GM12878 (cell line): ENCODE data around the gene DCDC2C. TPM values are rescaled to one million over a fixed set of nuclear protein-coding genes. Genes with fewer than 3 reads are reported as not detected.

Experiments
- ATAC-seq: fragments of 200-7000 bp; cut with Tn5 transposase; 3 replicates; pipeline ENCODE4 v1.9.1; 2020; ENCODE audit warnings: mild to moderate bottlenecking, moderate library complexity
- BruUV-seq: library from RNA; stranded (reverse); fragments of 400-500 nt; replicated peaks from 2 replicates; lab custom pipeline; 2021; lab: Mats Ljungman, UMichigan
- CTCF ChIA-PET: fragments of 300-600 bp; sonication (Branson Sonifier 250); formaldehyde crosslinking; extraction: SDS; loops from one replicate; lab custom pipeline; 2021; ENCODE audit warnings: inconsistent platforms; lab: Yijun Ruan, JAX
- POLR2A ChIA-PET: fragments of 350-600 bp; formaldehyde crosslinking; extraction: SDS; loops from one replicate; lab custom pipeline; 2021; ENCODE audit warnings: inconsistent platforms; lab: Charles Lee
- RAD21 ChIA-PET: fragments of 300-600 bp; sonication (Branson Sonifier 250); formaldehyde crosslinking; loops from one replicate; lab custom pipeline; 2023; ENCODE audit warnings: antibody characterized with exemption; ENCODE audit not compliant: unreplicated experiment; lab: Charles Lee
- SMC1A ChIA-PET: fragments of 300-600 bp; sonication (Branson Sonifier 250); formaldehyde crosslinking; loops from one replicate; lab custom pipeline; 2023; ENCODE audit not compliant: unreplicated experiment, uncharacterized antibody; lab: Charles Lee
- DNase-seq: peaks from one replicate; pipeline ENCODE4 v3.0.0-alpha.2; 2011; ENCODE audit warnings: low read depth, low spot score
- FAIRE-seq: peaks from 3 replicates; lab custom pipeline; 2011; peaks lifted over from hg19 to GRCh38; lab: Jason Lieb, UNC
- H2AFZ ChIP-seq: 2 replicates; pipeline ENCODE4 v1.6.0; 2011; ENCODE audit warnings: low read depth, low read length, control low read depth; ENCODE audit not compliant: control insufficient read depth
- H3K27ac ChIP-seq: 2 replicates; pipeline ENCODE4 v1.5.1; 2011; ENCODE audit warnings: control low read depth; ENCODE audit not compliant: control insufficient read depth, insufficient read depth
- H3K27me3 ChIP-seq, 2 experiments: replicated peaks in 1 of 2; 2 replicates each; pipeline versions ENCODE4 v1.6.0 to v1.6.1; 2011; ENCODE audit warnings: low read length in 1 of 2; ENCODE audit not compliant: control insufficient read depth in 2 of 2, insufficient read depth in 2 of 2
- H3K36me3 ChIP-seq, 2 experiments: 2 replicates each; pipeline ENCODE4 v1.5.1; 2011; ENCODE audit warnings: low read length in 1 of 2; ENCODE audit not compliant: control insufficient read depth in 2 of 2, insufficient read depth in 2 of 2
- H3K4me1 ChIP-seq: 2 replicates; pipeline ENCODE4 v1.6.1; 2011; ENCODE audit warnings: mild to moderate bottlenecking, low read length, moderate library complexity, mixed read lengths; ENCODE audit not compliant: control insufficient read depth, insufficient read depth
- H3K4me2 ChIP-seq: 2 replicates; pipeline ENCODE4 v1.6.0; 2011; ENCODE audit warnings: control low read depth; ENCODE audit not compliant: control insufficient read depth, insufficient read depth
- H3K4me3 ChIP-seq: fragments of 200-600 bp; sonication (generic); 2 replicates; pipeline ENCODE4 v1.5.1; 2016
- H3K79me2 ChIP-seq: 2 replicates; pipeline ENCODE4 v1.6.0; 2011; ENCODE audit warnings: low read length; ENCODE audit not compliant: control insufficient read depth, insufficient read depth
- H3K9ac ChIP-seq: 2 replicates; pipeline ENCODE4 v1.8.0; 2011; ENCODE audit warnings: low read length, control low read depth, mixed read lengths; ENCODE audit not compliant: control insufficient read depth, insufficient read depth
- H3K9me3 ChIP-seq: replicated peaks from 3 replicates; pipeline ENCODE4 v1.5.1; 2011; ENCODE audit warnings: mild to moderate bottlenecking, low read length; ENCODE audit not compliant: control insufficient read depth, insufficient read depth
- H4K20me1 ChIP-seq: 2 replicates; pipeline ENCODE4 v1.6.0; 2011; ENCODE audit not compliant: control insufficient read depth, insufficient read depth
- BCL11A ChIP-seq: IDR thresholded peaks from 2 replicates; pipeline ENCODE4 v1.6.1; 2011; ENCODE audit warnings: low read depth, low read length
- BHLHE40 ChIP-seq, 2 experiments: fragments of 450-650 bp in 1 of 2; IDR thresholded peaks; 2 replicates each; pipeline ENCODE4 v1.6.1; 2011 to 2017; ENCODE audit warnings: low read depth in 2 of 2, borderline replicate concordance in 1 of 2, improper control_type of control experiment in 1 of 2, low read length in 1 of 2, mild to moderate bottlenecking in 1 of 2
- BMI1 ChIP-seq: fragments of 450-650 bp; IDR thresholded peaks from 2 replicates; pipeline ENCODE4 v1.6.1; 2016; ENCODE audit warnings: mild to moderate bottlenecking, moderate library complexity, borderline replicate concordance
- CBX3 ChIP-seq: fragments of 200-600 bp; sonication (generic); IDR thresholded peaks from 2 replicates; pipeline ENCODE4 v1.6.1; 2016; ENCODE audit warnings: low read depth, borderline replicate concordance
- CHD2 ChIP-seq: IDR thresholded peaks from 2 replicates; pipeline ENCODE4 v1.6.1; 2011; ENCODE audit warnings: low read depth, low read length, improper control_type of control experiment, borderline replicate concordance
- DPF2 ChIP-seq: fragments of 450-650 bp; IDR thresholded peaks from 2 replicates; pipeline ENCODE4 v1.6.1; 2017; ENCODE audit warnings: mild to moderate bottlenecking
- MYB ChIP-seq: fragments of 150-350 bp; IDR thresholded peaks from 2 replicates; pipeline ENCODE4 v1.6.1; 2014; ENCODE audit warnings: mild to moderate bottlenecking, low read depth, low read length, borderline replicate concordance
- PML ChIP-seq: IDR thresholded peaks from 2 replicates; pipeline ENCODE4 v1.6.1; 2012; ENCODE audit warnings: low read length, inconsistent platforms
- RAD21 ChIP-seq: IDR thresholded peaks from 2 replicates; pipeline ENCODE4 v1.6.1; 2011; ENCODE audit warnings: mild to moderate bottlenecking, low read depth, low read length, moderate library complexity; ENCODE audit not compliant: insufficient read depth
- TCF7 ChIP-seq: IDR thresholded peaks from 2 replicates; pipeline ENCODE4 v1.6.1; 2014; ENCODE audit warnings: antibody characterized with exemption, borderline replicate concordance
- USF1 ChIP-seq: IDR thresholded peaks from 2 replicates; pipeline ENCODE4 v1.6.1; 2011; ENCODE audit warnings: borderline replicate concordance, low read depth, mild to moderate bottlenecking, moderate library complexity, mixed read lengths, low read length; ENCODE audit not compliant: insufficient read depth; ENCODE audit errors: extremely low read length
- WRNIP1 ChIP-seq: IDR thresholded peaks from 2 replicates; pipeline ENCODE4 v1.6.1; 2011; ENCODE audit warnings: low read depth, low read length, improper control_type of control experiment, borderline replicate concordance
- ZBTB4 ChIP-seq: fragments of 450-650 bp; formaldehyde crosslinking; IDR thresholded peaks from 2 replicates; pipeline ENCODE4 v1.4.0; 2022; ENCODE audit warnings: mild to moderate bottlenecking, moderate library complexity
- WGBS: methylation state at CpG from one replicate; pipeline ENCODE4 v1.1.6; 2016; ENCODE audit warnings: low lambda C conversion rate; ENCODE audit not compliant: insufficient replicate concordance, insufficient coverage; ENCODE audit errors: missing lambda C conversion rate; 5-methylcytosine and 5-hydroxymethylcytosine counted together
- in situ Hi-C: fragments of 300-500 bp; cut with MboI; formaldehyde crosslinking; loops from 9 replicates; pipeline ENCODE4 v1.14.3; 2018; ENCODE audit warnings: mixed read lengths
- intact Hi-C: fragments of 100-400 bp; cut with micrococcal nuclease; formaldehyde crosslinking; loops from one replicate; pipeline ENCODE4 v1.14.2; 2022; ENCODE audit not compliant: unreplicated experiment
- polyA plus RNA-seq, 11 experiments: library from polyadenylated mRNA; depleted of rRNA in 4 of 11; unstranded in 6 of 11; stranded (reverse) in 5 of 11; fragments of >200 nt; fragmentation: Nextera tagmentation in 4 of 11; fragmentation: Illumina TruSeq in 1 of 11; extraction: Ambion mirVana in 4 of 11; extraction: Trizol in 1 of 11; gene quantifications; 1 replicate in 1 of 11; 2 replicates in 10 of 11; pipeline versions ENCODE4 v1.2.1 to v1.2.3, GENCODE V29; 2011 to 2016; ENCODE audit warnings: inconsistent platforms in 2 of 11, missing spikeins in 2 of 11, low read depth in 1 of 11
- total RNA-seq, 4 experiments: library from RNA; depleted of rRNA in 3 of 4; stranded (reverse); fragments of >200 nt in 3 of 4; fragmentation: Illumina TruSeq in 1 of 4; extraction: Trizol in 1 of 4; gene quantifications; 2 replicates each; pipeline versions ENCODE4 v1.2.1 to v1.2.3, GENCODE V29; 2013 to 2021

Gene DCDC2C
- total and polyA plus RNA-seq, 10 of the 15 experiments (the other 5 are each of a cell fraction or from before 2014, with no cell fraction given) = not detected

DNA sequence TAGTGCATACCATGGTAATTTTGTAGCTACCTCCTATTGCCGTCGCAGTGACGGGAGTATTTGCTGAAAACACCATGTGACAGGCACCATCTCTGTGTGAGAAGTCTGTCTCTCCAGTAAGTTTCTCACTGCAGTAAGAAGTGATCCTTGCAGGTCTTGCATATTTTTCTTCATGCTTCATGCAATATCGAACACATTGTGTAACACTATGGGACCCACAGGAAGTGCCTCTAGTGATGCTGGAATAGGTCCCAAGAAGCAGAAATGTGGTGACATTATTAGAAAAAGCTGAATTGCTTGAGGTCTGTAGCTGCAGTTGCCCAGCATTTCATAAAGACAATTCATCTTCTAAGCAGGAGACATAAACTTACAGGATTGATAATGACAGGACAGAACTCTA lies 167.6 kb downstream of the DCDC2C start:
- DNase-seq (no peak), ATAC-seq (no peak), FAIRE-seq (no peak)
- ChIA-PET POLR2A (no interaction called here), SMC1A (interaction anchor here (0.9 kb wide), 1 partner anchor 12 kb away, joined by 4 read pairs; no protein-coding TSS in a partner anchor), CTCF (no interaction called here), RAD21 (no interaction called here)
- no peak overlapping the region for H3K27ac ChIP-seq
- H3K9ac ChIP-seq = no peak overlapping the region
- no peaks in the 10 kb centered on the region for H3K9me3 ChIP-seq
- H3K36me3 ChIP-seq = no peaks in the 10 kb centered on the region
- TF ChIP-seq RAD21 = no peak
- TF ChIP-seq BCL11A = no peak
- no peak for TF ChIP-seq CBX3
- TF ChIP-seq PML = no peak
- no peaks in the 10 kb centered on the region for H3K79me2 ChIP-seq
- H2AFZ ChIP-seq = no peak overlapping the region
- WGBS = 57% methylated on average over 4 of the region's 4 CpGs
- no peaks in the 10 kb centered on the region; a peak in 1 of 4 replicates for H3K27me3 ChIP-seq
- no peak overlapping the region for H3K4me2 ChIP-seq
- no peak overlapping the region for H3K4me3 ChIP-seq
- intact Hi-C loops (no loop called here), in situ Hi-C loops (no loop called here)
- H3K4me1 ChIP-seq = no peaks in the 10 kb centered on the region
- no peaks in the 10 kb centered on the region for H4K20me1 ChIP-seq
- no TSS peak for BruUV-seq

DNA sequence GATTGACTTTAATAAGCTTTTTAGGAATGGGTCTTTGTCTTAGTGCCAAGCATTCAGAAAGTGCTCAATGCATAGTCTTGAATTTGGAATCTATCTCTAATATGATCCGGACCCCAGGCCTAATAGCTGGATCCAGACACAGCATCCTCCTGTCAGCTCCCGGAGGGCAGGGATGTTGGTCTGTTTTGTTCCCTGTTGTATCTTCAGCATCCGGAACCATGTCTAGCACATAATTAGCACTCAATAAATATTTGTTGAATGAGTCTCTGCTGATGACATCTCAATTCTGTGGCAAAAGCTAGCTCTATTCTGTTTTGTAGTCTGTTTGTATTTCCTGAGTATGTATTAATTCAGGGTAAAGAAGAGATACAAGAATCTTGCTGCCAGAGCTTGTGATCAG lies 169.1 kb downstream of the DCDC2C start:
- in situ Hi-C loops = no loop called here
- no peak overlapping the region for H3K9ac ChIP-seq
- no peaks in the 10 kb centered on the region for H3K36me3 ChIP-seq
- FAIRE-seq (no peak), ATAC-seq (no peak), DNase-seq (no peak)
- H4K20me1 ChIP-seq = no peaks in the 10 kb centered on the region
- H3K27ac ChIP-seq = no peak overlapping the region
- H3K27me3 ChIP-seq = no peaks in the 10 kb centered on the region; a peak in 1 of 4 replicates
- H2AFZ ChIP-seq = no peak overlapping the region
- BruUV-seq = no TSS peak
- H3K9me3 ChIP-seq = no peaks in the 10 kb centered on the region
- H3K4me3 ChIP-seq = no peak overlapping the region
- whole genome bisulfite sequencing = 34% methylated on average over 3 of the region's 3 CpGs
- ChIA-PET CTCF (no interaction called here), POLR2A (no interaction called here), SMC1A (no interaction called here), RAD21 (no interaction called here)
- no peak overlapping the region for H3K4me2 ChIP-seq
- intact Hi-C loops = no loop called here
- no peaks in the 10 kb centered on the region for H3K79me2 ChIP-seq
- H3K4me1 ChIP-seq = no peaks in the 10 kb centered on the region
- TF ChIP-seq USF1 (no peak), BHLHE40 (IDR thresholded peaks at IDR 0.05; ENCODE audit: borderline replicate concordance in 1 of 2, low read depth in 2 of 2, low read length in 1 of 2) (no peak), RAD21 (no peak), MYB (no peak), CHD2 (no peak), WRNIP1 (no peak), BMI1 (no peak), ZBTB4 (CRISPR knock-in tag) (no peak), TCF7 (no peak), DPF2 (no peak)
